ENCODE data around the gene CHPT1.

Gene CHPT1

DNA sequence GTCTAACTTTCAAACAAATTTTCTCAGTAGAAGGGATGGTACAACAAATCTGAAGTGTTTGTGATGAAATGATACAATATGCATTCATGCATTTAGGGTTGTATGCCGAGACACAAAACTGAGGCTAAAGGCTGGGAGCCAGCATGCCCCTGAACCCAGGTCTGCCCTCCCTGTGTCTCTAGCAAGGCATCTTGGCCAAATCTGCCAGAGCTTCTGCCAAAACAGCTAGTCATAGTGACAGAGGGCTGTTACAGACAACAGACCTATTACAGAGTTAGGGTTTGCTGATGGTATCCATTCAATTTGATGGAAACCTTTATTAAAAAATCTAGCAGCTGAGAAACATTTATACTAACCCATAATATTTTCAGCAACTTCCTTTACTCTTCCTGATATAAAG is 11.3 kb upstream of the CHPT1 start:
- DNase-seq: no peak

DNA sequence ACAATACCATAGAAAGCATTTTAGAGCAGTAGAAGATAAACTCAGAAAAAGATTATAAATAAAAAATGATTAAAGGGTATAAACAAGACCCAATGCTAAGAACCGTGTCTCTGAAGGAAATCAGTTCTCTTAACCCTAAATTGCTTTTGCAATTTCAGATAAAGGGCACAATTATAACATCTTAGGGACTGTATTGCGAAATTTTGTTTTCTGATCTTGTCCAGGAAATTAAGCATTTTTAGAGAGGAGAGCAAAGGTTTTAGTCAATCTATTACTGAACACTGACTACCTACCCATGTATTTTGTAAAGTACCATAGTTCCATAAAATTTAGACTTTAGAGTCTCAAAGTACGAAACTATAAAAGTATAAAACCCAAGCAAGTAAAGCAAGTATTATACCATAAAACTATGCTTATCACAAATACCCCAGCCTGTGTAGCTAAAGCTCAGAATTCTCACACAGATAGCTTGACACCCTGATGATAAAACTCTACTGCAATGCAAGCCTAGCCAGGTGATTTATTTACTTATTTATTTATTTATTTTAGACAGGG is 6.8 kb upstream of the CHPT1 start:
- no peak for DNase-seq

DNA sequence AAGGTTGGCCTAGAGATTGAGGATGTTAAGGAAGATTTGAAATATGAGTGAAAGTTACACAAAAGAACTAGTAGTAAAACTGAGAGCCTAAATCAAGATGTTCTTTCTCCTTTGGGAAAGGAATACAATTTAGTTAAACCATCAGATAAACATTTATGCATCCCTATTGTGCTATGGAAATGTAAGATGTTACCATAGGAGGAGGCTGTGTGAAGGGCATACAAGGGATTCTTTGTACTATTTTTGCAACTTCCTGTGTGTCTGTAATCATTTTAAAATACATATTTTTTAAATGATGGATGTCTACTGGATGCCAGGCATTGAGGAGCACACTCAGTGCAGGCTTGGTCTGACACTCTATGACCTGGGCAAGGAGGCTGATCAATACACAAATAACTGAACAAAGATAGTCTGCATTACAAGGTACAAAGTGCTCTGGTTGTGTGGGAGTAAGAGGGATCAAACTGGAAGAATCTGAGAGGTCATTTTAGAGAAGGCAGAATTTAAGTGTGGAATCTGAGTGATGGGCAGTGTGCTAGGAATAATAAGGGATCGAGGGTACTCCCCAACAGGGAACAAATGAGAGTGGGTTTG is 5.8 kb upstream of the CHPT1 start:
- no peak for DNase-seq

DNA sequence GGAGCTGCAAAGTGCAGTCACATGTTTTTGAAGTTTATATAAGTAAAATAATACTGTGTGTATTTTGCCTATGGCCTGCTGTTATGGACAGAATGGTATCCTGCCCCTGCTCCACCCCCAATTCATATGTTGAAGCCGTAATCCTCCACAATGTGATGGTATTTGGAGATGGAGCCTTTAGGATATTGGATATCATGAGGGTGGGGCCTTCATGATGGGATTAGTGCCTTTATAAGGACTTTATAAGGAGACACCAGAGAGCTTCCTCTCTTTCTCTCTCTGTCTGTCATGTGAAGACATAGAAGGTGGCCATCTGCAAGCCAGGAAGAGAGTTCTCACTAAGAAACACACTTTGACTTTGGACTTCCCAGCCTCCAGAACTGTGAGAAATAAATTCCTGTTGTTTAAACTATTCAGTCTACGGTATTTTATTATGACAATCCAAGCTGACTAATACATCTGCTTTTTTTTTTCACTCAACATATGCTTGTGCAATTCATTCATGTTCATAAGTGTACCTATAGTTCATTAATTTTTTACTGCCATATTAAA is 3.1 kb upstream of the CHPT1 start:
- DNase-seq: no peak

DNA sequence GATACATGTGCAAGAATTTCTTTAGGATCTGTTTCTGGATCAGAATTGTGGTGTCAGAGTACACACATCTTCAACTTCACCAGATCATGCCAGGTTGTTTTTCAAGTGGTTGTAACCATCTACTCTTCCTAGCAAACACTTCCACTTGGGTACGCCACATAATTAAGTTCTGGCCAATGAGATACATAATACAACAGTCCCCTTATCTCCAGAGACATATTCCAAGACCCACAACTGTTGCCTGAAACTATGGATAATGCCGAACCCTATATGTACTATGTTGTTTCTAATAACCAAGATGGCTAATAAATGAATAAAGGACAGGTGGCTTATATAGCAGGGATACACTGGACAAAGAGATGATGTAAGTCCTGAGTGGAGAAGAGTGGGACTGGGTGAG is 2.5 kb upstream of the CHPT1 start:
- DNase-seq: no peak

DNA sequence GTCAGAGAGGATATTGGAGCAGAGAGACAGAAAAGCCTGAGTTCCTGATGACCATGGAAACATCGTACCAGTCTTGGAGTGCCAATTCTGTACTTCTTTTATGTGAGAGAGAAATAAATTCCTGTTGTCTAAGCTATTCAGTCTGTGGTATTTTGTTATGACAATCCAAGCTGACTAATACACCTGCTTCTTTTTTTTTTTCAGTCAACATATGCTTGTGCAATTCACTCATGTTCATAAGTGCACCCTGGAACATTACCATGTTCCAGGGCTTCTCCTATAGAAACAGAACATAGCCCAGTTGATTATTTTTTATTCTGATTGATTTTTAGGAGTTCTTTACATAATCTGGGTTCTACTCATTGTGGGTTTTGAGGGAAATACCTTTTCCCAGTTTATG is 1.7 kb upstream of the CHPT1 start:
- DNase-seq: no peak

DNA sequence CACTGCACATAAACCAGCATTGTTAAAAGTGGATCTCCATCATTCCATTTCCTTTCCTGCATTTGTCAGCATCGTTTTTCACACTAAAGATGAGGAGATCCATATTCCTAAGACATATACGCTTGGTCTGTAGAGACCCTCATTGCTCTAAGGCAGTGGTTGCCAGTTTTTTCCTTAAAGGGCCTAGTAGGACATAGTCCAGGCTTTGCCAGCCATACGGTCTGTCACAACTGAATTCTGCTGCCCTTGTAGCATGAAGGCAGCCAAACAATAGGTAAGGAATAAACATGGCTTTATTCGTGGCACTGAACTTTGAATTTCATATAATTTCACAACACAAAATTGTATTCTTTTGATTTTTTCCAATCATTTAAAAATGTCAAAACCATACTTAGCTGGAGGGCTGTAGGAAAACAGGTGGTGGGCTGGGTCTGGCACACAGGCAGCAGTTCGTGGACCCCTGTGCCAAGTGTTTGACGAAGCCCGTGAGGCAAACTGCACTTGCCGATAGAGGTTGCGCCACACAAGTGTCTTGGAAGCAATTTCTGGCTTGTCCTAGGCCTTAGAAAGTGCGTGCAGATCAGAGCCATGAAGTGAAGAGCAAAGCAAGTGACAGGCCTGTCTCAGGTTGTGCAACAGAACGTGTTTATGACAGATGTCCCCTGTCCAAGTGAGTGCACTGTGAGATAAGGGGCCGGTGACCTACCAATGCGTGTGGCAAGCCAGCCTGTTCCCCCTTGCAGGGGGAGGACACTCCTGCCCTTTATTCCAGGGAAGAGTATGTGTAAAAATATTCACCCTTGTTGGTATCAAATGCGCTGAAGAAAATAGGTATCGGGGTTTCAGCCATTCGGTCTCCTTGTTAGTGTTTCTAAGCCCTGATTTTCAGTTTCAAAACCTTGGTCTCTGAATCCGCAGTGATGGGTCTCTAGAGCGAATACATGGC is 916 bp upstream of the CHPT1 start:
- DNase-seq: no peak

DNA sequence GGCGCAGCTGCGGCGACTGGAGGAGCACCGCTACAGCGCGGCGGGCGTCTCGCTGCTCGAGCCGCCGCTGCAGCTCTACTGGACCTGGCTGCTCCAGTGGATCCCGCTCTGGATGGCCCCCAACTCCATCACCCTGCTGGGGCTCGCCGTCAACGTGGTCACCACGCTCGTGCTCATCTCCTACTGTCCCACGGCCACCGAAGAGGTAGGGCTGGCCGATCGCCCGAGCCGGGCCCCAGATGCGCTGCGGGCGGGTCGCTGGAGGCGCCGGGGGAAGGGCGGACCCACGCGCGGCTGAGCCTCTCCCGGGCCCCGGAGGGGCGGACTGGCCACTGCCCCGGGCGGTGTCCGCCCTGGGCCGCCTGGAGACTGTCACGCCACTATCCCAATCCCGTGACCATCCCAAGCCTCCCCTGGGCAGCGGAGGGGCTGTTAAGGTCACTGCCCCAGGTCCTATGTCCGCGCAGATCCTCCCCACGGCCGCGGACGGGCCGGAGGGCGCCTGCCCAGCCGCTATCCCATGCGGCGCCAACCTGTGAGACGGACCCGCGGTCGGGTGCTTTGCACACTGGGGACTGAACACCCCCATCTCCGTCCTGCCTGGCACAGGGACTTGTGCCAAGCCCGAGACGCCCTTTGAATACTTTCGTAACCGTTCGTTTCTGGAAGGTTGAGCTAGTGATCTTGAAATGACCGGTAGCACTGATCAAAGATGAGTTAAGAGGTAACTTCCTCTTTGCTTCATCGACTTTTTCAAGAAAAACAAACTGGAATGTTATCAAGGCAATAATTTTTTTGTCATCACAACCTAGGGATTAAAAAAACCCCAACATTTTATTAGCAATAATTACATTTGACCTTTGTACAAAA is 725 bp downstream of the CHPT1 start:
- peak in 1 of 2 experiments; percentile 20 for DNase-seq

DNA sequence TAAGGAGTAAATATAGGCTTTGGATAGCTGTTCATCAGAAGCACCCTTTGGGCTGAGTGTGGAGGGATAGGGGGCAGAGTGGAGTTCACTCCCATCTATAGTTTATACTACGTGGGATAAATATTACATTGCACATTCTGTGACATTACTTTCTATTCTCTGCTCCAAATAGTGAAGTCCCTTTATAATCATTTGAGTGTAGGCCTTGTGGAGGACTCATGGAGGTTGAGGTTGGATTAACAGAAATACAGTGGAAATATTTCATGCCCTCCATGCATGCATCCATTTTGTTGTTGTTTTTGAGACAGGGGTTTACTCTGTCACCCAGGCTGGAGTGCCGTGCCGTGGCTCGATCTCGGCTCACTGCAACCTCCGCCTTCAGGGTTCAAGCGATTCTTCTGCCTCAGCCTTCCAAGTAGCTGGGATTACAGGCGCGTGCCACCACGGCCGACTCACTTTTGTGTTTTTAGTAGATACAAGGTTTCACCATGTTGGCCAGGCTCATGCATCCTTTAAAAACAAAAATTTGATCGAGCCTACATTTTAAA is 1.4 kb downstream of the CHPT1 start:
- no peak for DNase-seq

DNA sequence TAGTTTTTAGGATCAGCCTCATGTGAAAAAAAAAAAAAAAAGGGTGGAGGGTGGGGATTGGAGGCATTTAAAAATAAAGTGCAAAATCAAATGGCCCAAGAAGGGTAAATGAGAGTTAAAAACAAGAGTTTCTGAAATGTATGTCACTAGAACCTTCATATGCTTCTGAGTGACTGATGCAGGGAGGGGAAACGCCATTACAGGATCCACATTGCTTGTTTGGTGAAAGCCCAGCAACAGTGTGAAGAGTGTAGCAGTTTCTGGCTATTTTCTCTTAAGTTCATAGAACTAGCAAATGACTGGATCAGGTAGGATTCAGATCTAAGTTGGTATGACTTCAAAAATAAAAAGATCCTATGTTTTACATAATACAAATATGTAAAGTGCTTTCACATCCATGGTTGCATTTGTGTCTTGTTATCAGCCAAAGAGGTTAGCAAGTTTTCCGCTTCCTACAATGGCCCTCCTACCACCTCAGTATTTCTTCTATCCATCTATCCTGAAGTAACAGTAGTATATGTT is 2.9 kb downstream of the CHPT1 start:
- DNase-seq: no peak

DNA sequence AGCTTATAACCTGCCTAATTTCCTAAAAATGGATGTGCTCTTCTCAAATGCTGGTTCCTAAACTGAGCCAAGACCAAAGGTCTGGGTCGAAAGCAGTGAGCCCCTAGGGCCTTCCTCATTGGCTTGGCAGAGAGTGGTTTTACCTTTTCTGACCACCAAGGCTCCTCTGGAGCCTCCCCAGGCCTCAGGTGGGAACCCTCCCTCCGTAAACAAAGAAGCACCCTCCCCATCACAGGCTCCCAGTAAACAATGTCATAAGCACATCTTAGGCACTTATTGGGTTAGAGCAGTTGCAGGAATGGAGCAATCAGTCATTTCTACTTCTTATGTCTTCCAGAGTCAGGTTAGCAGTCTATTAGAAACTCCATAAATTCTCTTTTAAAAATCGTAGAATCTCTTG is 6.0 kb downstream of the CHPT1 start:
- DNase-seq: no peak

DNA sequence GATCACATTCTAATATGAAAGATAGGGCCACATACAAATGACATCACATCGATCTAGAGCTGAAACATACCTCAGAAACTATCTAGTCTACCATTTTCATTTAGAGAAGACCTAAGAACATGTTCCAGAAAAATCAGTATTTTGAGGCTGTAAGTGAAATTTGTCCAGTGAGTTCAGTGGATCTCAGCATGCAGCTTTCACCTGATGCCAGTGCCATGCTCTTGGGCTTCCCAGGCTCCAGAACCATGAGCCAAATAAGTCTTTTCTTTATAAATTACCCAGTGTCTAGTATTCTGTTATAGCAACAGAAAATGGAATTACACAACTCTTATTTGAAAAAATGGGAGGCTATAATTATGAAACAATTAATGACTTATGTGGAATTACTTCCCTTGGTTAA is 9.0 kb downstream of the CHPT1 start:
- no peak for DNase-seq

DNA sequence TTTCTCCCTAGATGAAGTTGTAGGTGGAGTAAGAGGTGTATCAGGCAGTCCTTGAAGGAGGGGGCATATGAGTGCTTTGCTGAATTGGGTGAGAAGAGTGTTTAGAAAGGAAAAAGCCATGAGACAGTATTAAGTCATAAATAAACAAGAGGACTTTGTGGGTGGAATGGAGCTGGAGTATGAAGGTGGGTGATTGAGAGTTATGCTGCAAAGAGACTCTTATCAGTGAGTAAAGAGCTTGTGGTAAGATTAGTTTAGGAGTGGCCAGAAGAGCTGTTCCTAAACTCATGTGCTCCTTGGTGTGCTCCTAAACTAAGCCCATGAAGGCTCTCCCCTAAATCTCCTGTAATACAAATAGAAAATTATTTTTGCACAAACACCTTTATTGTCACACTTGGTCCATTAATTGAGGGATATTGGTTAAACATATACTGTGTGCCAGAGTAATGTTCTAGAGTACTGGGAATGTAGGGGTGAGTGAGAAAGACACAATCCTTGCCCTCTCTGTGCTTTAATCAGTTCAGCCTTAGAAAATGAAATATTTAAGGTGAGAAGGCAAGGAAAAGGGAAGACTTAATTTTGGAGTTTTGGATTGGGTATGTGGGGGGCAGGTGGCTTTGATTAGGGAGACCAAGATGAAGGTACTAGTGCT is 9.8 kb downstream of the CHPT1 start:
- DNase-seq: no peak

DNA sequence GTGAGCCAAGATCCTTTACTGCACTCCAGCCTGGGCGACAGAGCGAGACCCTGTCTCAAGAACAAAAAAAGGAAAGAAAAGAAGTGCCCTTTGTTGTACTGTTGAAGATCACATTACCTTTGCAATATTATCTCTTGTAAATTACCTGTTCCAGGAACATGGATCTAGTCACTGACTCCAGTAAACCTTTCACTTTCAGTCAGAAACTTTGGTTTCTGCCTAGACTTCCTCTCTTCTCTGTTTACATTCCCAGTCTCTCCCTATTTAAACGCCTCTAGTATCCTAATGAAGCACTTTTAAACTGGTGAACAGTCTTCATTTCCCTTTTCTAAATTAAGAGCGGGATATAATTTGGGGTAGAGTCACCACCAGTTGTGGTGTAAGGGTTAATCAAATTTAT is 12.8 kb downstream of the CHPT1 start:
- no peak for DNase-seq

DNA sequence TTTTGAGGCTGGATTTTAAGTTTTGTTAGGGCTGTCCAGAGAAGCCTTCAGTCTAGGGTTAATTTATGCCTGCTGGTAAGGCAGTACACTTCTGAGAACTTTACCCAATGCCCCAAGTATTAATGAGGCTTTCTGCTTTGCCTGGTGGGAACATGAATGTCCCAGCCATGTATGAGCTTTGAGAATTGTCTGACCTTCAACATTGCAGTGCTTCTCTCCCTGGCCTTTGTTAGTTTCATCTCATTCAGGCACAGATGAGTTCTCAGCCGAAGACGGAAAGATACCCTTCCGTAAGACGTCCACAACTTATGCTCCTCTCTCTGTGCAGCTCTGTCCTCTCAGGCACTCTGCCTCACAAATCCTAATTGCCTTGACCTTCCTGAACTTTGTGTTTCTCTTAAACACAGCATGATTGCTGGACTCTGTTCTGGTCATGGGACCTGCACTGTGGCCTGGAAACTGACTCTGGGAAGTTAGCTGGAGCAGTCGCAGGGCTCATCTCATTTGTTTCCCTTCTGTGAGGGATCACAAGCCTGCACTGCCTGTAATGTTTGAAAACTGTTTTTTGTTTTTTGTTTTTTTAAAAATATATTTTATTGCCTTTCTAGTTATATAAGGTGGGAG is 15.7 kb downstream of the CHPT1 start:
- no peak for DNase-seq

DNA sequence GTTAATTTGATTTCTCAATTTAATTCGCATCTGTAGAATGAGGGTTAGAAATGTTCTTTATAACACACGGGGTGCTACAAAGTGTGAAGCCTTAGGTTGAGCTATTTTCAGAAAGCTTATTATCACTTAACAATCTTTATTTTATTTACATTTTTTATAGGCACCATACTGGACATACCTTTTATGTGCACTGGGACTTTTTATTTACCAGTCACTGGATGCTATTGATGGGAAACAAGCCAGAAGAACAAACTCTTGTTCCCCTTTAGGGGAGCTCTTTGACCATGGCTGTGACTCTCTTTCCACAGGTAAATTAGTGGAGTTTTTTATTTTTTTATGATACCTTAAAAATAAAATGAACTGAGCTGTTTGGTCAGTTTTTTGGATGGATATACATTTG is 16.5 kb downstream of the CHPT1 start:
- no peak for DNase-seq

DNA sequence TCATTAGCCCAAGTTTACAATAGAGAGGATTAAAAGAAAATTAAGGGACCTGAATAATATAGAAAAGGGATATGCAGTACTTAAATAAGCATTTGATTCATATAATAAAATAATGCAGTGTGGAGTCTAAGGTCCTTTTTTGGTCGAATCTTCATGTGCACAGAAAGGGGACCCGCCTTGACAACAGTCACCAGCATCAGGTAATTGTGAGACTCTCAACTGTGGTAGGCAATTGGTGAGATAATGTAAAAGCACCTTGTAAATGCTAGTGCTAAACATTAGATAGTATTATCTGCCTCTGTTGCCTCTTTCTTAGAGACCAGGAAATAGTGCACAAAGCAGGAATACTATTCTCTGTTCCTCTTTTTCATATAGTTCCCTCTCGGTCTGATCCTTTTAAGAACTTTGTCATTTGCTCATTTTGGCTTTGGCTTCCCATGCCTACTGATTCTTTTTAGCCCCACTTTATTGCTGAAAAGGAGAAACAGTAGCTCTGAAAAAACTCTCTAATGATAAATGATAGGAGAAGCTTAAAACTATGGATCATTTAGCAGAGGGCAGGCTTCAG is 17.5 kb downstream of the CHPT1 start:
- DNase-seq: no peak

DNA sequence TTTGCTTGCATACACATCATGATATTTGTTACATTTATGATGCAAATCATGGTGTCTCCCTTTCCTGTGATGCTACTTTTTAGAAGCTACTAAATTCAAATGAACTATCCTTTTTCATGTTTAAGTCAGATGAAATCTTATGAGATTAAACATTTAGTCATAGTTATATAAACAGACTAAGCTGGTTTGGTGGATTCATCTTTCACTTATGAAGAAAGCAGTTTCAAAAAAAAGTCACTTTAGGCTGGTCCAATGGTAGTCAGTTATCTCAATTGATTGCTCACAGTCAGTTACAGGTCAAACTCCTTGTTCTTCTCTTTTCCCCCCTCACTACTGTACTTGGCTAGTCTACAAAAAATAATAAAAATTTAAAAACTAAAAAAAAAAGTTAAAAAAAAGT is 22.1 kb downstream of the CHPT1 start:
- no peak for DNase-seq

DNA sequence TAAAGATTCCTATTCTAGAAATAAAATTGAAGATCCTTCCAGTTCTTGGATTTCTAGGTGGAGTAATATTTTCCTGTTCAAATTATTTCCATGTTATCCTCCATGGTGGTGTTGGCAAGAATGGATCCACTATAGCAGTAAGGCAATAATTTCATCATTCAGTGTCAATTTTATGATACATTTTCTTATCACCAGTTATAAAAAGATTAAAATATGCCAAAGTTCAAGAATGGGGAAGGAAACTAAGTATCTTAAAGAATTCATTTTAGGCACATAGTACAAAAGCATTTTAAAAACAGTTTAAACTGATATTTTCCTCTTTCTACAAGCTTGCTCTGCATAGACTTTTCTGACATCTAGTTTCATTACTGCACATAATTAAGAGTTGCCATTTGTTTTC is 22.7 kb downstream of the CHPT1 start:
- DNase-seq: no peak

DNA sequence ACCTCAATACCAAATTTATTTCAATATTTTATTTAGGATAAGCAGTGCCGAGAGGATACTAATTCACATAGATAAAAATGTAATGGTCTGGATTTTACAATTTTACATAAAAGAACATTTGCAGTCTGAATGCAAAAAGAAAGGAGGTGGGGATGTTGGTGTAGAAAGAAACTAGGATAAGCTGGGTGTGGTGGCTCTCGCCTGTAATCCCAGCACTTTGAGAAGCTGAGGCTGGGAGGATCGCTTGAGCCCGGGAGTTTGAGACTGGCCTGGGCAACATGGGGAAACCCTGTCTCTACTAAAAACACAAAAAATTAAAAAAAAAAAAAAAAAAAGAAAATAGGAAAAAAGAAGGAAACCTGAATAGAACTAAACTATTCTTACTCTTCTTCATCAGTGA is 25.0 kb downstream of the CHPT1 start:
- no peak for DNase-seq

DNA sequence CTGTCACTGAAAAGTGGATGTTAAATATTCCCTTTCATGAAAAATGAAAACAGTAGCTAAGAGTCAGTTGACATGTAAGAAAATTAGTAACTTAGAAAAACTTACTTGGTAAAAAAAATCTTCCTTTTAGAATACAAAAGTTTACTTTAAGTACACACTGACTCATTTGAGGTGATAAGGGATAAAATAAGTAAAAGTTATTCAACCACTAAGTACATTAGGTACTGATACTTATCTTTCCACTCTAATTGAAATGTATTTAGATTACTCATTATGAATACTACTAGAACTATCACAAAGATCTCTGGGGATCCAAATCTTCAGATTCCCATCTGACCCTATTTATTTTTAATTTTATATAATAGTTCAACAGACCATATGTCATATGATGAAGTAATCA is 29.7 kb downstream of the CHPT1 start:
- DNase-seq: no peak
